ENCODE results near the gene HSPA12A. TPM values are rescaled to one million over a fixed set of nuclear protein-coding genes. Genes with fewer than 3 reads are reported as not detected.

Gene HSPA12A
- polyA plus RNA-seq, 1 donor (not counting 4 experiments of a cell fraction or from before 2014, with no cell fraction given): 8.1 TPM

GRCh38 chr10:116699471-116700150, 42.8 kb downstream of the HSPA12A start:
- H3K36me3 ChIP-seq (ENCODE audit: control insufficient read depth in 2 of 2, extremely low read depth in 1 of 2, insufficient read depth in 2 of 2, low read length in 2 of 2): peaks cover 0 to 4% of the 10 kb centered on the region in 2 experiments
- dilution Hi-C loops (cut with MboI; ENCODE audit: extremely low pct_ligation_motif_present, low sequenced_read_pairs): no loop called here
- DNase-seq (ENCODE audit: low read depth, low spot score): no peak

GRCh38 chr10:116699049-116699448, 43.3 kb downstream of the HSPA12A start:
- no peak for FAIRE-seq
- no peak for DNase-seq (ENCODE audit: low read depth, low spot score)
- dilution Hi-C loops (cut with MboI; ENCODE audit: extremely low pct_ligation_motif_present, low sequenced_read_pairs): no loop called here
- Histone ChIP-seq H2AFZ (ENCODE audit: control insufficient read depth, low read length) (no peak overlapping the region), H4K20me1 (ENCODE audit: control insufficient read depth, extremely low read depth, insufficient read depth, low read length) (no peaks in the 10 kb centered on the region), H3K9me1 (ENCODE audit: control insufficient read depth, extremely low read depth, insufficient read depth, low read length) (no peaks in the 10 kb centered on the region), H3K27ac (ENCODE audit: control insufficient read depth, insufficient read depth, low read length) (no peak overlapping the region), H3K4me3 (ENCODE audit: control insufficient read depth in 2 of 3, extremely low read depth in 1 of 3, insufficient read depth in 2 of 3, low read depth in 1 of 3, low read length in 3 of 3) (no peak overlapping the region), H3K4me2 (ENCODE audit: control insufficient read depth, extremely low read depth, insufficient read depth, low read depth, low read length) (no peak overlapping the region), H3K4me1 (ENCODE audit: control insufficient read depth, extremely low read depth, insufficient read depth, low read length) (no peaks in the 10 kb centered on the region), H3K9ac (ENCODE audit: control insufficient read depth, extremely low read depth, insufficient read depth, low read length) (no peak overlapping the region), H3K36me3 (ENCODE audit: control insufficient read depth in 2 of 2, extremely low read depth in 1 of 2, insufficient read depth in 2 of 2, low read length in 2 of 2) (peaks cover 0 to 3% of the 10 kb centered on the region in 2 experiments), H3K9me3 (ENCODE audit: control insufficient read depth, low read depth, low read length) (no peaks in the 10 kb centered on the region), H3K27me3 (ENCODE audit: control insufficient read depth, extremely low read depth, insufficient read depth, low read length) (no peaks in the 10 kb centered on the region), H3K79me2 (ENCODE audit: control insufficient read depth, insufficient read depth, low read length) (no peaks in the 10 kb centered on the region)
- TF ChIP-seq EZH2 (IDR thresholded peaks at IDR 0.05; ENCODE audit: low read length) (no peak), CTCF (optimal IDR thresholded peaks at IDR 0.05 in 1 of 3, IDR thresholded peaks at IDR 0.05 in 1 of 3, conservative IDR thresholded peaks at IDR 0.05 in 1 of 3; ENCODE audit: extremely low read depth in 1 of 3, insufficient read depth in 2 of 3, low read length in 3 of 3) (no peak)

More at GRCh38 chr10:116699471-116700150, 42.8 kb downstream of the HSPA12A start:
- TF ChIP-seq EZH2 (IDR thresholded peaks at IDR 0.05; ENCODE audit: low read length) (no peak), CTCF (optimal IDR thresholded peaks at IDR 0.05 in 1 of 3, IDR thresholded peaks at IDR 0.05 in 1 of 3, conservative IDR thresholded peaks at IDR 0.05 in 1 of 3; ENCODE audit: extremely low read depth in 1 of 3, insufficient read depth in 2 of 3, low read length in 3 of 3) (no peak)
- Histone ChIP-seq H3K27me3 (ENCODE audit: control insufficient read depth, extremely low read depth, insufficient read depth, low read length) (no peaks in the 10 kb centered on the region), H3K27ac (ENCODE audit: control insufficient read depth, insufficient read depth, low read length) (no peak overlapping the region), H3K9ac (ENCODE audit: control insufficient read depth, extremely low read depth, insufficient read depth, low read length) (no peak overlapping the region), H3K4me3 (ENCODE audit: control insufficient read depth in 2 of 3, extremely low read depth in 1 of 3, insufficient read depth in 2 of 3, low read depth in 1 of 3, low read length in 3 of 3) (no peak overlapping the region), H3K9me3 (ENCODE audit: control insufficient read depth, low read depth, low read length) (no peaks in the 10 kb centered on the region), H3K79me2 (ENCODE audit: control insufficient read depth, insufficient read depth, low read length) (no peaks in the 10 kb centered on the region), H3K9me1 (ENCODE audit: control insufficient read depth, extremely low read depth, insufficient read depth, low read length) (no peaks in the 10 kb centered on the region), H2AFZ (ENCODE audit: control insufficient read depth, low read length) (no peak overlapping the region), H3K4me1 (ENCODE audit: control insufficient read depth, extremely low read depth, insufficient read depth, low read length) (no peaks in the 10 kb centered on the region), H4K20me1 (ENCODE audit: control insufficient read depth, extremely low read depth, insufficient read depth, low read length) (no peaks in the 10 kb centered on the region), H3K4me2 (ENCODE audit: control insufficient read depth, extremely low read depth, insufficient read depth, low read depth, low read length) (no peak overlapping the region)
- FAIRE-seq: no peak

Data from keratinocyte (primary cell).